Activated T-cell treated with anti-CD3 and anti-CD28 coated beads, Interleukin-2, amount 50 U/mL, for 24 hours (primary cell): ENCODE data around the gene PARP9.
A peak's percentile ranks its signal among the peaks of the same experiment; 100 is the strongest.

ENCODE experiments used
- DNase-seq: peaks from one replicate; pipeline ENCODE4 v3.0.0-alpha.2; 2020
- H3K27ac Mint-ChIP-seq: 2 replicates; pipeline ENCODE4 v1.8.0; 2020; ENCODE audit warnings: mild to moderate bottlenecking, mixed read lengths
- H3K27me3 Mint-ChIP-seq: 2 replicates; pipeline ENCODE4 v1.8.0; 2020; ENCODE audit warnings: mixed read lengths
- H3K36me3 Mint-ChIP-seq: 2 replicates; pipeline ENCODE4 v1.8.0; 2020; ENCODE audit warnings: low read depth, mixed read lengths
- H3K4me1 Mint-ChIP-seq: 2 replicates; pipeline ENCODE4 v1.8.0; 2020; ENCODE audit warnings: low read depth, mixed read lengths
- H3K4me3 Mint-ChIP-seq: 2 replicates; pipeline ENCODE4 v1.8.0; 2020; ENCODE audit warnings: mild to moderate bottlenecking, moderate library complexity, mixed read lengths
- H3K9me3 Mint-ChIP-seq: 2 replicates; pipeline ENCODE4 v1.8.0; 2020; ENCODE audit warnings: mixed read lengths

PARP9 gene

GRCh38 chr3:122564155-122564912 lies at the start of gene PARP9, which contains the start of gene DTX3L:
Gene PARP9, minus strand, starts transcription at chr3:122564300. Its CDS starts 4,680 bp downstream, at chr3:122559620.
Gene DTX3L, plus strand, starts transcription at chr3:122564338. Its CDS starts 89 bp downstream, at chr3:122564427.
- H3K4me1 Mint-ChIP-seq, result peaks cover 73% of the 10 kb centered on the region
- peak; percentile 84 for DNase-seq
- H3K4me3 Mint-ChIP-seq, result peak within 1 kb of the TSS; percentile 88
- peak within 1 kb of the TSS; percentile 97 for H3K27ac Mint-ChIP-seq
- H3K36me3 Mint-ChIP-seq, result peaks cover 64% of the 10 kb centered on the region
- no peaks in the 10 kb centered on the region for H3K9me3 Mint-ChIP-seq
- H3K27me3 Mint-ChIP-seq, result no peaks in the 10 kb centered on the region

GRCh38 chr3:122612696-122613095 lies 48.6 kb upstream of the PARP9 start:
- no peak for DNase-seq
- Mint-ChIP-seq H3K36me3 (peaks cover 54% of the 10 kb centered on the region), H3K4me1 (peaks cover 33% of the 10 kb centered on the region), H3K9me3 (peaks cover 8% of the 10 kb centered on the region), H3K27ac (no peak overlapping the region), H3K27me3 (no peaks in the 10 kb centered on the region), H3K4me3 (no peak overlapping the region)

GRCh38 chr3:122609798-122610559 lies 45.9 kb upstream of the PARP9 start:
- no peaks in the 10 kb centered on the region for H3K27me3 Mint-ChIP-seq
- peak overlapping the region; percentile 44 for H3K4me3 Mint-ChIP-seq
- peaks cover 8% of the 10 kb centered on the region for H3K9me3 Mint-ChIP-seq
- peaks cover 34% of the 10 kb centered on the region for H3K4me1 Mint-ChIP-seq
- peak overlapping the region; percentile 95 for H3K27ac Mint-ChIP-seq
- peak; percentile 58 for DNase-seq
- H3K36me3 Mint-ChIP-seq, result peaks cover 41% of the 10 kb centered on the region

- Mint-ChIP-seq H3K4me3 (no peak overlapping the region), H3K27ac (peak overlapping the region; percentile 95), H3K9me3 (peaks cover 8% of the 10 kb centered on the region), H3K36me3 (peaks cover 38% of the 10 kb centered on the region), H3K27me3 (no peaks in the 10 kb centered on the region), H3K4me1 (peaks cover 35% of the 10 kb centered on the region)
- DNase-seq, result no peak
These were observed 44.8 kb upstream of the PARP9 start for GRCh38 chr3:122608916-122609315.

GRCh38 chr3:122606330-122606729 lies 42.2 kb upstream of the PARP9 start:
- no peak for DNase-seq
- peaks cover 32% of the 10 kb centered on the region for H3K4me1 Mint-ChIP-seq
- H3K27me3 Mint-ChIP-seq, result no peaks in the 10 kb centered on the region
- H3K9me3 Mint-ChIP-seq, result peaks cover 8% of the 10 kb centered on the region
- no peak overlapping the region for H3K27ac Mint-ChIP-seq
- no peak overlapping the region for H3K4me3 Mint-ChIP-seq
- H3K36me3 Mint-ChIP-seq, result peaks cover 23% of the 10 kb centered on the region

GRCh38 chr3:122603056-122603455 lies 39.0 kb upstream of the PARP9 start:
- Mint-ChIP-seq H3K4me3 (no peak overlapping the region), H3K27ac (no peak overlapping the region), H3K27me3 (no peaks in the 10 kb centered on the region), H3K4me1 (peaks cover 12% of the 10 kb centered on the region), H3K36me3 (peaks cover 7% of the 10 kb centered on the region), H3K9me3 (no peaks in the 10 kb centered on the region)
- DNase-seq, result no peak

- peaks cover 8% of the 10 kb centered on the region for H3K4me1 Mint-ChIP-seq
- H3K9me3 Mint-ChIP-seq, result no peaks in the 10 kb centered on the region
- no peak overlapping the region for H3K4me3 Mint-ChIP-seq
- no peak overlapping the region for H3K27ac Mint-ChIP-seq
- peaks cover 7% of the 10 kb centered on the region for H3K36me3 Mint-ChIP-seq
- no peaks in the 10 kb centered on the region for H3K27me3 Mint-ChIP-seq
- DNase-seq, result no peak
These were observed 38.1 kb upstream of the PARP9 start for GRCh38 chr3:122602011-122602710.

GRCh38 chr3:122598556-122598955 lies 34.5 kb upstream of the PARP9 start:
- Mint-ChIP-seq H3K27me3 (no peaks in the 10 kb centered on the region), H3K4me3 (no peak overlapping the region), H3K27ac (no peak overlapping the region), H3K4me1 (peaks cover 7% of the 10 kb centered on the region), H3K9me3 (no peaks in the 10 kb centered on the region), H3K36me3 (no peaks in the 10 kb centered on the region)
- DNase-seq, result no peak

GRCh38 chr3:122598151-122598550 lies 34.1 kb upstream of the PARP9 start:
- no peak for DNase-seq
- Mint-ChIP-seq H3K4me1 (peaks cover 5% of the 10 kb centered on the region), H3K36me3 (no peaks in the 10 kb centered on the region), H3K27me3 (no peaks in the 10 kb centered on the region), H3K9me3 (no peaks in the 10 kb centered on the region), H3K4me3 (no peak overlapping the region), H3K27ac (no peak overlapping the region)

GRCh38 chr3:122594025-122594424 lies 29.9 kb upstream of the PARP9 start:
- no peaks in the 10 kb centered on the region for H3K9me3 Mint-ChIP-seq
- peaks cover 6% of the 10 kb centered on the region for H3K36me3 Mint-ChIP-seq
- no peaks in the 10 kb centered on the region for H3K27me3 Mint-ChIP-seq
- DNase-seq, result no peak
- H3K27ac Mint-ChIP-seq, result no peak overlapping the region
- H3K4me1 Mint-ChIP-seq, result peaks cover 14% of the 10 kb centered on the region
- H3K4me3 Mint-ChIP-seq, result no peak overlapping the region

- Mint-ChIP-seq H3K27me3 (no peaks in the 10 kb centered on the region), H3K9me3 (no peaks in the 10 kb centered on the region), H3K27ac (no peak overlapping the region), H3K4me1 (peaks cover 33% of the 10 kb centered on the region), H3K4me3 (no peak overlapping the region), H3K36me3 (peaks cover 7% of the 10 kb centered on the region)
- no peak for DNase-seq
These were observed 26.5 kb upstream of the PARP9 start for GRCh38 chr3:122590610-122591009.

- H3K27ac Mint-ChIP-seq, result no peak overlapping the region
- DNase-seq, result no peak
- H3K27me3 Mint-ChIP-seq, result no peaks in the 10 kb centered on the region
- H3K36me3 Mint-ChIP-seq, result peaks cover 19% of the 10 kb centered on the region
- H3K9me3 Mint-ChIP-seq, result no peaks in the 10 kb centered on the region
- H3K4me3 Mint-ChIP-seq, result no peak overlapping the region
- H3K4me1 Mint-ChIP-seq, result peaks cover 41% of the 10 kb centered on the region
These were observed 25.2 kb upstream of the PARP9 start for GRCh38 chr3:122589297-122589696.

GRCh38 chr3:122587572-122587971 lies 23.5 kb upstream of the PARP9 start:
- H3K9me3 Mint-ChIP-seq, result peaks cover 11% of the 10 kb centered on the region
- DNase-seq, result no peak
- H3K27me3 Mint-ChIP-seq, result no peaks in the 10 kb centered on the region
- H3K4me3 Mint-ChIP-seq, result no peak overlapping the region
- no peak overlapping the region for H3K27ac Mint-ChIP-seq
- H3K4me1 Mint-ChIP-seq, result peaks cover 47% of the 10 kb centered on the region
- H3K36me3 Mint-ChIP-seq, result peaks cover 32% of the 10 kb centered on the region

- Mint-ChIP-seq H3K36me3 (peaks cover 35% of the 10 kb centered on the region), H3K27me3 (no peaks in the 10 kb centered on the region), H3K4me3 (no peak overlapping the region), H3K9me3 (peaks cover 17% of the 10 kb centered on the region), H3K27ac (peak overlapping the region; percentile 38), H3K4me1 (peaks cover 47% of the 10 kb centered on the region)
- no peak for DNase-seq
These were observed 22.8 kb upstream of the PARP9 start for GRCh38 chr3:122586773-122587485.
